Activated CD4-positive, alpha-beta T cell treated with anti-CD3 and anti-CD28 coated beads for 24 hours (primary cell): ENCODE measurements around the gene DAP.
A peak's percentile ranks its signal among the peaks of the same experiment; 100 is the strongest.

Experiments used
- DNase-seq, 2 donors: peaks; one replicate each; pipeline ENCODE4 v3.0.0-alpha.2; 2020; ENCODE audit warnings: low read depth in 2 of 2

Gene DAP

DNA sequence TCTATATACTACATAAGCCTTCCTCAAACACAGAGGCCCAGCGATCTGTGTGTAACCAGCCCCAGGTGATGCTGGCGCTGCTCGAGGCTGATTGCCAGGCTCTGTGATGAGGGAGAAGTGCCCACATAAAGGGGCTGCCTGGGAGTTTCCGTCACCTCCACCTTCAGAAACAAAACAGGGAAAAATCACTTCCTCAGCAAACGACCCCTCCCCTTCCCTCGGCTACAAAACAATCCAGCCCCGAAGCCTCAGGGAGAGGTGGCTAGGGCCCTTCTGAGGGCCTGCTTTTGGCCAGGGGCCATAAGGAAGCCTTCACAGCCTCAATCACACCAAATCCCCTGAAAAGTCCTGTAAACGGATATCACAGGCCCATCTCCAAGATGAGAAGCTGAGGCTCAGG is 51.1 kb downstream of the DAP start:
- DNase-seq, result no peak

DNA sequence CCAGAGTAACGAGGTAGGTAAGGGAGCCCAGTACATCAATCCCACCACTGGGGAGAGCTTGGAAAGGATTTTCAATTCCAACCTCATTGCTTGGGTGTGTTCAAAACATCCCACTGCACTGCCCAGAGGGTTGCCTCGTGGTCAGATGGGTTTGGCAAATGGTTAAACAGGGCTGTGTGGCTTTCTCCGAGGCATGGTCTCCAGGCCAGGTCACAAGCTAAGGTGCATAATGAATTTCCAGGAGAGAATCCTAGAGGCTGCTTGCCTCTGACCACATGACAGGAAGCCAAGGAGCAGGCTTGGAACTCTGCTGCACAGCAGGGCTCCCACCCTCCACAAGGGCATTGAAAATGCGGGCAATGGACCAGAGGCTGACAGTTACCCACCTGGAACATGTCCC is 51.6 kb downstream of the DAP start:
- no peak for DNase-seq

DNA sequence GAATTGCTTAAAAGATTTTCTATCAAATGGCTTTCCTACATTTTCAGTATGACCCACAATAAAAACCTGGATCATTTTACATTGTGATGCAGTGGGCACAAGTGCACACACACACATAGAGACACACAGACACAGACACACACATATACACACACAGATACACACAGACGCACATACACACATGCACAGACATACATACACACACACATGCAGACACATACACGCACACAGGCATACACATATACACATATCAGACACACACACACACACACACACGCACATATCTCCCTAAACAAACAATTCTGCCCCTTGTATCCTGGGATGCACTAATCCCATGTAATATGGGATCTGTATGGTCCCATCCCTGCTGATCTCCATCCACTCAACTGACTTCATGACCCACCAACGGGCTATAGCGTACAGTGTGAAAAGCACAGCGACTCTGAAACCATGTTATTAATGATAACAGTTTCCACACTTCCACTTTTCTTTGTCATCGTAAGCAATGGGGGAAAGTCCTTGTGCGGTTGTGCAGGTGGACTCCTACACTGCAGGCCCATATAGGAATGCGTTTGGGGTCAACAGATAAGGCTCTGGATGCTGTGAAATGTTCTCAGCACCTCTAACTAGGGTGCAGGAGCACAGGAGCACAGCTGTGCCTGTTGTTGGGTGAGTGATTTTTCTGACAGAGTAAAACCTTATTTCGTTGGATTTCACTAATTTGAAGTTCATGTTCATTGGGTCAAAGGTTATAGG is 52.7 kb downstream of the DAP start:
- DNase-seq, result no peak

DNA sequence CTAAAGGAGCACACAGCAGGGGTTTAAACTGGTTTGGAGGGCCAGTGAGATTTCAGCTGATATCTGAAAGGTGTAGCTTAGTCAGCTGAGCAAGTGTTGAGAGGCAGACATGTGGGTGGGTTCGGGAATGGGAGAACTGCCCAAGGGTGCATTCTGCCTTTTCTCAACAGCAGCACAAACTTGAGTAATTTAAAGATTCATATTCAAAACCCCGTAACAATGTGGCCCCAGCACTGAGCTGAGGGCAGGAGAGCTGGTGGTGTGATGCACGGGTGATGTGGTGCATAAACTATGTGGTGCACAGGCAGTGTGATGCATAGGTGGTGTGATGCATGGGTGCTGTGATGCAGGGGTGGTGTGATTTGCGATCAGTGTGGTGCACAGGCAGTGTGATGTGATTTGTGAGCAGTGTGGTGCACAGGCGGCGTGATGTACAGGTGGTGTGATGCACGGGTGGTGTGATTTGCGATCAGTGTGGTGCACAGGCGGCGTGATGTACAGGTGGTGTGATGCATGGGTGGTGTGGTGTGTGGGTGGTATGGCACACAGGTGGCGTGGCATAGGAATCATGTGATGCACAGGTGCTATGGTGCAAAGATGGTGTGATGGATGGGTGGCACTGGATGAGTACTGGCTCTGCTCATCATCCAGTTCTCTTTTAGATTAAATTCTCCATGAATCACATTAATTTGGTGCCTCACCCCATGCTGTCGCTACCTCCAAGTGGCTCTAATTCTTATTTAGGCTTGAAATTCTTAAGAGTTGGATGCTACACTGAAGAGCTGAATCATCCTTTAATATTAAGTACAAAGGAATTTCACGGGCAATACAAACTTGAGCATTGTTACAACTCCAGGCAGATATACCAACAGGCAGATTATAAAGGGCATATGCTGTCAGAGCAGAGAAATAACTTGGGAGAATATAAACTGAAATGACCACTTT is 53.6 kb downstream of the DAP start:
- DNase-seq, result no peak

DNA sequence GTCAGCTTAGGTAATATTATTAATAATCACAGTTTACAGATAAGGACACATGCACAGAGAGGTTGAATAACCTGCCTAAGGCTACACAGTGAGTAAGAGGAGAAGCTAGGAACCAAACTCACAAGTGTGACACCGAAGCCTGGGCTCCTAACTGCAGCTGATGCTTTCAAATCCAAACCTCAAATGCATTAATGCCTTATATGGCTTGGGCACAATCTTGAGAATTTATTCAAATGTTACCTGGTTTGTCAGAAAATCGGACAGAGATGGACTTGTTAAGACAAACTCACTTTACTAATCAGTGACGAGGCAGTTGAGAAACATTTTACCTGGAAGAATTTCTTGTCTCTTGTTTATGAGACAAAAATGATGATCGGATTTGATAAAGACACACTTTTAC is 54.7 kb downstream of the DAP start:
- DNase-seq, result no peak

DNA sequence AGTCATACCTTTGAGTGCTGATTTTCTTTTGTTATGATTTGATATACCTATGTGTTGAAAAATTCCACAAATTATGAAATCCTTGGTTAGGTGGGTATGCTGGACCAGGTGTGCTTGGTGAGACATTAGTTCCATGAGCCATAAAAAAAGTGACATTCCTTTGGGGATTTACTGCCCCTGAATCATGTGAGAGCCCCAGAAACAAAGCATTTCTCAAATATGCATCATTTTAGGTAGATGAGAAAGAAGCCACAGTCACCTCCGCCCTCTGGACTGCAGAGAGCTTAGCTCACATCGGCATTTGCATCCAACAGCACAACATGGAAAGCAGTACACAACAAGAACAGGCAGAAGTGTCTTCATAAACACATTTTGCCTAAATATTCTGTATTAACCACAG is 55.3 kb downstream of the DAP start:
- DNase-seq, result no peak

DNA sequence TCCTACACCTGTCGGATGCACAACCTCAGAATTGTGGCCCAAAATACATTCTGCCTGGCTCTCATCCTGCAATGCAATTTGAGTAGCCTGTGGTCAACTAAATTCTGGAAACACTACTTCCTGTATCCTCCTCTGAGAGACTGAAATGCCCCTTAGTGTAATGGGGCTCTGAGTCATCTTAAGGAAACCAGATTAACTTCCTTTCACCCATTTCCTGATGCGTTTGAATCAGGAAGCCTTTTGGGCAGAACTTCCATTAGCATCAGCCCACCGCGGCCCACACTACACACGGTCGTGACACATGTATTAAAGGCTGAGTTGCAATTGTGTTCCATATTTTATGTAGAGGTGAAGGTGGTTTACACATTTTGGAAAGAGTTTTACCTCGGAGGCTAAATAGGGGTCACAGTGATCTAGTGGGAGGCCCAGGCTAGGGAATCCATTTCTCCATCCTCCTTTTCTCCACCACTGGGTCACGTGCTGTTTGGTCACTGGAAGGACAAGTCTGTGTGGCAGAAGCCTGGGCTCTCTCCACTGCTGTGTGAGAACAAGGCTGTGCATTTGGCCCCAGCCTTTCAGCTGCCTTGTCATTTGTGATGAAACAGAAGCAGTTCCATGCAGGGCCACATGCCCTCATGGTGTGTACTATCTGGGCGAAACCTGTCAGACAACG is 55.9 kb downstream of the DAP start:
- DNase-seq, result no peak

DNA sequence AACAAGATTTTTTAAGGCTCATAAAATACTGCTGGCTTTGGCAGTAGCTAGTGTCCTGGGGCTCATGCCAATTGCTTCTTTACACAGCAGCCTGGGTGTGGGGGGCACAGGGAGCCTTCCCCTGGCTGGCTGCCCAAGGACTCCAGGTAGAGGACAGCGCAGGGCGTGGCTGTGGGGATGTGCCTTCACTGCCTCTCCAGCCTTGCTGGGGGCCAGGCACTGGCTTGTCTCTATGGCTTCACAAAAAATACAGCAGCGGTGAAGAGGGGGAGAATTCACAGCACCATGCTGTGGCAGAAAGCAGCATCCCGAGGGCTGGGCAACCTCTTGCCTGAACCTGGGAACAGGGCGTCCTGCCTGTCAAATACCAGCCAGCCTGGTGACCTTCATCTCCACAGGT is 57.4 kb downstream of the DAP start:
- DNase-seq, result no peak

DNA sequence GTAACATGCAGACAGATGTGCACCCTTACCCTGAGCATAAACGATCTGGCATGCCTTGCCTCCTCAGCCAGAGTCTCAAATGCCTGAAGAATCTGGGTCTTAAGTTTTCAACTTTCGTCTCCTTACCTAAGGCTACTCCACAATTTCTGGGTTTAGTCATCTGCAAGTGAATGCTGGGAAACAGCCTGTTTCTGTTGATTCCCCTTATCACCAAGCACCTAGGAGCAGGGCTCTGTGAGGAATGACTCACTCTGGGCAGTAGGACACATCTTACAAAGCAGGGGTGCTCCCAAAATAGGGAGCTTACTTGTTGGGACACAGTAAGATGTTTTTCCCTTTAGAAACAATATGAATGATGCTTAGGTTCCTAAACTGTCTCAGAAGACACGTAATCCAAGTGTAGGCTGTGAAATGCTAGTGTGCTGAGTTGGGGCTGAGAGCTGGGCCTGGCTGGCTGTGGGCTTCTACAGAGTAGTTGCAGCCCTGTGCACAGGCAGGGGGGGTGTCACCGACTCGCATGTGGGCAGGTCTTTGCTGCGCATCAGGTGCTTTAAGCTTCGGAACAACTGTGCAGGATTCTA is 58.0 kb downstream of the DAP start:
- DNase-seq, result no peak

DNA sequence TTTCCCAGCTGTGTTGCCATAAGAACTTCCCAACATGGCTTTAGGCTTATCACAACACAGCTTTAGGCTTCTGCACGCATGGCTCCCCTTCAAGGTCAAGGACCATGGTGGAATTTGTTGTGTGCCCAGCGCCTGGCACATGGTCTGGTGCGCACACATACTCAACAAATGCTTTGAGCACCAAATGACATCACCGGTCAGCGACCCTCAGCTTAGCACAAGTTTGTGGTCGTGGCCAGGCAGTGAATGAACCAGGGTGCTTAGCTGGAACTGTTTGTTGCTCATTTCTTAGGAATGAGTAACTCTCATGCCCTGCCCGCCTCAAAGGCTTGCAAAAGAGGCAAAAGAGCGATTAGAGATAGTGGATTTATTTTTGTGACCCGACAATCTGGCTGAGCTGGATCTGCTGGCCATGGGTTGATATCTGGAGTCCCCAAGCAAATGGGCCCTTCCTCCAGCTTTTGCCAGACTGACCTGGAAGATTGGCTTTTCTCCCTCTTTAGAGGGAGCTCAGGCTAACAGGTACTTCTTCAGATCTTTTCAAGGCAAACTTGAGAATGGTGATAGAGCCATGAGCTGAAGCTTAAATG is 58.9 kb downstream of the DAP start:
- no peak for DNase-seq

DNA sequence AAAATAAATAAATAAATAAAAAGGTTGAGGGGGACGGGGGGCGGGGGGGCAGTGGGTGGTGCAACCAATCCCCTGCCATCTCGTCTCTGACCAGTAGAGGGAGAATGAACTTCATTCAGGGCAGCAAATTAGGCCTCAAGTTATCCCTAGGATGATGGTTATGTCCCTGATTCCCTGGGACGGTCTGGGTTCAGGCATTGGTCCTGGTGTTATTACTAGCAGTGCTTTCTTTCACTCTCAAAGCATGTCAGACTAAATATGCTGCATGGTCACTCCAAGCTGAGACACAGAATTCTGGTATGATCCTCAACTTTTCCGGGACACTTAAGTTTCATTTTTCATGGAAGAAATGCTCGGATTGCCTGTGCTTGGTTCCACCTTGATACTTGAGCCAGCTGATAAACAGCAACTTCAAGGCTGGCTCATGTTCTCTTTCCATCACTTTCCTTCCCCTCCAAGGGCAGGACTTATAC is 59.4 kb downstream of the DAP start:
- peak in 1 of 2 donors; percentile 27 for DNase-seq

DNA sequence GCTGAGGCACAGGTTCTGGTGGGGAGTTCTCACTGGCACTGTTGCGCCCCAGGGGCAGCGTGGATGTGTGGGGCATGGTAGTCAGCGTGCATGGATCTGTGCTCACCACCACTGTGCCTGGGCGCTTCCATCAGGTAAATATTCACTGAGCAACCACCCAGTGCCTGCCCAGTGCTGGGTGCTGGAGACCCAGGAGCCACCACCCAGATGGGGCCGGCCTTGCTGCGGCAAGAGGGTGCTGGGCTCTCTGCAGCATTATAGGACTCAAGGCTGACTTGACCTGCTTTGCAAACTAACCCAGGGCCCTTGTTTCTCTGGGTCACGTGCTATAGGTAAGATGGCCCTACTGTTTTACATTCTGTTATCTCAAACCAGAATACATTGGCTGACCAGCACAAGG is 60.5 kb downstream of the DAP start:
- DNase-seq, result no peak

DNA sequence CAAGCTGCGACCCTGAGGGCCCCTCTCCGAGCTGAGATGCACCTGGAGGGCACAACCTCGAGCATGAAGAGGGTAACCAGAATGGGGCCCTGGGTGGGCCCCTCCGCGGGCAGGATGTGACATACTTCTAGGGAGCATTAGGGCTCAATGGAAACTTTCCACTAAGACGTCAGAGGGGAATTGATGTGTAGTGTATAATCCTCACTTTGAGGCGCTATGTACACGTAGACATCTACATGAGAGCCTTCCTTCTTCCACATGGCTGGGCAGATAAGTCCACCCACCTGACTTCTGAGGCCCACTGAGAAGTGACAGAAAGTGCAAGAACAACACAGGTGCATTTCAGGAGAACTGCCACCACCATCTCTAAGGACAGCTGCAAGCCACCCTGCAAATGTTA is 61.0 kb downstream of the DAP start:
- DNase-seq, result no peak

DNA sequence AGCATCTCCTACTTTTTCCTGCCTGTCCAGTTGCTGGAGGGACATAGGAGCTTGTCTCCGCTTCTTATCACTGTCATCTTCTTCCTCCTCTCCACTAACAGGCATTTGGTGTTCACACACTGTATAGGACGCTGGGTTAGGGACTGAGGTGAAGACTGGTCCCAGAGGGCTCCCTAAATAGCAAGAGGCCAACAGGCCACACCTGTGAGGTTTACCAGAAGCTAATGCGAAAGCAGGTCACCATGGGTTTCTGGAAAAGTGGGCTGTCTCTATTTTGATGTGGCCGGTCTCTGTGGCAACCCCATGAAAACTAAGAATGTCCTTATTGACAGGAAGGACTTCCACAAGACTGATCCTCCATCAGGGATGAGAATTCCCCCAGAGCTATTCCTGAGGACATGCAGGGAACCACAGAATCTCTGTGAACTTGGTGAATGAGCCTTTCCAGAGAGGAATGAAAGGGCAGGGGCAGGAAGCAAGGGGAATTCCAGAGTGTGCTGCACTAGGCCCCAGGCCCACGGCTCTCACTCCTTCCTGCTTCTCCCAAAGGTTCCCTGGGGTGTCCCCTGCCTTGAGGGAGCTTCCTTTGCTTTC is 61.7 kb downstream of the DAP start:
- no peak for DNase-seq

DNA sequence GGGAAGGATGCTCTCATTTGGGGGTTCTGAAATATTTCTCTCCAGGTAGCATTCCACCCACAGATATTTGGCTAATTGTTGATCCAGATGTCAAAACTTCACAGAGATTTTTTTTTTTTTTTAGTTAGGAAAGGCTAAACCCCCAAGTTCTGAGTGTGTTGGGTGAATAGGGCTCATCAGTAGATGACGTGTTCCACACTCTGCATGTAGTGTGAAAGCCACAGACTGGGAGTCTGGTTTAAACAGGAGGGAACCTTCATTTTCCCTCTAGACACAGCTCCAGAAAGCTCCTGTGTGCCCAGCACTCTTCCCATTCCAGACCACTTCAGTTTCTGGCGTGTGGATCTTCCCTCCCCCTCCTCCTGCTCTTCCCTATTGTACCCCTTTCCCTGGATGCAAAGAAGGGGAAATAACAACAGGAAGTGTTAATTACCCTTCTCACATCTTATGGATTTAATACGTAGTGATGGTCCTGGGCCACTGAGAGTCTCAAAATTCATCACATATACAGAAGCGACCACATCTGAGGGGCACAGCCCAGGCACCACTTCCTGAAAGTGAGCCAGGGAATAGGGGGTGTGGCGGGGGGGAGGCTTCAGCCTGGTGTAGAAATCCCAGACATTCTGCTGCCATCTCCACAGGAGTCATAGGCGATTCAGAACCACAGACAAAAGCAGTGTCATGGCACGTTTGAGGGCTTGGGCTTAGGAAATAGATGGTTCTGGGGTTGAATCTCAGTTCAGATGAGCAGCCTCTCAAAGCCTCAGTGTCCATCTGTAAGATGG is 65.1 kb downstream of the DAP start:
- DNase-seq, result no peak

DNA sequence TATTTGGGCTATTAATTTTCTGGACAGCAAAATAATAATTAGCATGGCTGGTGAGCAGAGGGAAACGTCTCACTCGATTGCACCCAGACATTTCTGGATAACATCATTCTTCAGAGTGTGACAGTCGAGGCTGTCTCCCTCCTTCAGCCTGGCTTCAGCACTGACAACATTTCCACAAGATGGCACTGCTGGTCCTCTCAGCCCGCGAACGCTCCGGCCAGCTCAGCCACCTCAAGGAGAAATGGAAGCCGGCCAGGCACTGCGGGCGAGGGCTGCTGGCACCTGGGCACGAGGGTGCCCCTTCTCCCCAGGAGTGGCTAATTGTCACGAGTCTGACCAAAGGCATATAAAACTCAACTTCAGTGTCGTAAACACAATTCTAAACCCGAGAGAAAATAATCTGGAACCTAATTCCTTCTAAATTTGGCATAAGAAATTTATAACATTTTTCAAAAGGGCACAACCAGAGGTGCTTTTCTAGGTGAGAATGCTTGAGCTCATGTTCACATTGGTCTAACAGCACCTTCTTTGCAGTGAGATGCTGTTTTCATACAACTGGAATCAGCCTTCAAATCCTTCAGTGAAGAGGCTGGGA is 65.9 kb downstream of the DAP start:
- no peak for DNase-seq

DNA sequence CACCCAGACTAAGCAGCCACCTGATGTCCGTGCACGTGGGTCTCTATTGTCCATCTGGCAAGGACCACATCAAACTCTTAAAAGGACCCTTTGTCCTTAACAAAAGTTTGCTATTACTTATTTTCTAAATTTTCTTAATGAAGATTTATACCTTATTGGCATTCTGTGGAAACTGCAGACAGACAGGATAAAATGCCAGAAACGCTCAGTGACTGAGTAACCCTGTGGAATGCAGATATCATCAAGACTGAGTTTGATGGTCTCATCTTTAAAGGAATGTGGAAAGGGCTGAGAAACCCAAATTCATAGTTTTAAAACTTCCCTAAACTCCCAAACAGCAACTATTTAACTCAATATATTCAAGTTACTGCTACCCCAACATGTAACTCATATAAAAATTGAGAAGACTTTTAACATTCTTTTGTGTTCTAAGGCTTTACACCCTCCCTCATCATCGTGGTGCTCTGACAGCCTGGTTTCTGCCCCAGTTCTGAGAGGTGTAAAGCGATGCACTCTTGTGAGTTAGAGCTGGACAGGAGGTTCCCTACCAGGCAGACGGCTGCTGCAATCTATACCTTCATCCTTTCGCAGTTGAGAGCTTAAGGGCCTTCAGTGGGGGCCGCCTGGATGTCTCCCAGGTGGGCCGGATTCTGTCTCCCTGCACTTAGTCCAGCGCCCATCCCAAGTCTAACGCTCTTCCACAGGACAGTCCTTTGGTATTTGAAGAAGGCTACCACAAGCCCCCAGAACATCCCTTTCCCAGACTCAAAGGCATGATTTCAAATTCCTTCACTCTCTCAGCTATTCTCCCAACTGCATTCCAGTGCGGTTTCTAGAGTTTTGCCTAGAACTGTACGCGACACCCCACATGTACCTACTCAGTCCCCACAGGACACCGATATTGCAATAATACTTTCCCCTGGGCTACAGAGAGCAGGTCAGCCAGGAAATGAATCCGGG is 68.9 kb downstream of the DAP start:
- DNase-seq, result no peak

DNA sequence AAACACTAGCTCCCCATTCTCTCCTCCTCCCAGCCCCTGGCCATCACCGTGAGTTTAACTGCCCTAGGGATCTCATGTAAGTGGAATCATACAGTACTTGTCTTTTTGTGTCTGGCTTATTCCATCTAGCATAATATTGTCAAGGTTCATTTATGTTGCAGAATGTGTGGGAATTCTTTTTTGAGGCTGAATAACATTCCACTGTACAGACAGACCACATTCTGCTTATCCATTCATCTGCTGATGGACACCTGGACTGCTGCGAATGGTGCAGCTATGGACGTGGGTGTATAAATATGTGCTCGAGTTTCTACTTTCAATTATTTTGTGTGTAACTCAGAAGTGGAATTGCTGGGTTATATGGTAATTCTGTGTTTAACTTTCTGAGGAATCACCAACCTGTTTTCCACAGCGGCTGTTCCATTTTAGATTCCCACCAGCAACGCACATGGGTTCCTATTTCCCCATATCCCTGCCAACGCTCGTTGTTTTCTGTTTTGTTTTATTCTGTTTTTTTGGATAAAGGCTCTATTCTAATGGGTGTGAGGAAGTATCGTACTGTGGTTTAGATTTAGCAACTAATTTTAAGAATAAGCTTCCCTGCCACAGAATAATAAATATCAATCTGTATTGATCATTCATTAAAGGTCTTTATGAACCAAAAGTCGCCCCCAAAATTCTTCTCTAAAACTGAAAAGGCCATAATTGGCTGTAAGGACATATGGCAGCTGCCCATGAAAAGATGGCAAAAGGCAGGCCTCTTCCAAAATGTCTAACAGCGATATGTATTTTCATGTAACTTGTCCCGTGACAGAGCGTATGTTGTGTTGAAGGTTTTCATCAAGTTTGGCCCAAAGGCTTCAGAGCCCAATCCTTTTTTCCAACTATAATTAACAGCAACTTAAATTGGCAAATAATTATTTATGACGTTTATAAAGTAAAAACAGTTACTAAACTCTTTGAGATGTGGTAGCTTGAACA is 70.3 kb downstream of the DAP start:
- no peak for DNase-seq
